Prostate gland (tissue), 2 donors: ENCODE data around the gene RPTOR. TPM values are rescaled to one million over a fixed set of nuclear protein-coding genes. Genes with fewer than 3 reads are reported as not detected.

Experiments used
- DNase-seq: peaks from one replicate; pipeline ENCODE4 v3.0.0-alpha.2; 2019; ENCODE audit warnings: low spot score
- H3K27ac ChIP-seq, 2 donors: fragments of 200-600 bp; sonication (generic); 2 replicates each; pipeline ENCODE4 v1.5.1; 2017 to 2019
- H3K27me3 ChIP-seq: fragments of 200-600 bp; sonication (generic); replicated peaks from 2 replicates; pipeline ENCODE4 v1.5.1; 2019; ENCODE audit not compliant: insufficient read depth
- H3K36me3 ChIP-seq, 2 donors: fragments of 200-600 bp; sonication (generic); 1 replicate in 1 of 2; 2 replicates in 1 of 2; pipeline versions ENCODE4 v1.5.1 to v1.8.1; 2017 to 2019
- H3K4me1 ChIP-seq: fragments of 200-600 bp; sonication (generic); replicated peaks from 2 replicates; pipeline ENCODE4 v1.5.1; 2019
- H3K4me3 ChIP-seq, 2 donors: fragments of 200-600 bp; sonication (generic); 2 replicates each; pipeline ENCODE4 v1.5.1; 2017 to 2019
- H3K9me3 ChIP-seq: fragments of 200-600 bp; sonication (generic); 2 replicates; pipeline ENCODE4 v1.5.1; 2017
- POLR2A ChIP-seq: fragments of 450-650 bp; IDR thresholded peaks from one replicate; pipeline ENCODE4 v1.6.1; 2016; ENCODE audit warnings: antibody characterized with exemption, mild to moderate bottlenecking
- POLR2AphosphoS5 ChIP-seq: sonication (generic); formaldehyde crosslinking; IDR thresholded peaks from one replicate; pipeline ENCODE4 v1.6.1; 2017; ENCODE audit warnings: antibody characterized with exemption
- WGBS: methylation state at CpG from one replicate; pipeline ENCODE4 v1.1.5; 2018; 5-methylcytosine and 5-hydroxymethylcytosine counted together
- intact Hi-C: fragments of 100-400 bp; cut with DNase I; formaldehyde crosslinking; loops from one replicate; pipeline ENCODE4 v1.14.2; 2022
- total RNA-seq, 2 donors: library from RNA; depleted of rRNA; stranded (reverse); fragments of >200 nt; gene quantifications; one replicate each; pipeline ENCODE4 v1.1.0, GENCODE V29; 2016
- TF ChIP-seq, protein P1 (sequence below), 4 experiments: fragments of 200-600 bp in 2 of 4; fragments of 450-650 bp in 2 of 4; sonication (generic) in 2 of 4; IDR thresholded peaks; 1 replicate in 3 of 4; 2 replicates in 1 of 4; pipeline ENCODE4 v1.5.1; 2016 to 2019; ENCODE audit warnings: antibody characterized with exemption in 4 of 4, mild to moderate bottlenecking in 2 of 4, moderate library complexity in 2 of 4

The RPTOR gene
- total RNA-seq, 2 donors from 2014 or later, result 30.3 to 62.5 TPM

DNA sequence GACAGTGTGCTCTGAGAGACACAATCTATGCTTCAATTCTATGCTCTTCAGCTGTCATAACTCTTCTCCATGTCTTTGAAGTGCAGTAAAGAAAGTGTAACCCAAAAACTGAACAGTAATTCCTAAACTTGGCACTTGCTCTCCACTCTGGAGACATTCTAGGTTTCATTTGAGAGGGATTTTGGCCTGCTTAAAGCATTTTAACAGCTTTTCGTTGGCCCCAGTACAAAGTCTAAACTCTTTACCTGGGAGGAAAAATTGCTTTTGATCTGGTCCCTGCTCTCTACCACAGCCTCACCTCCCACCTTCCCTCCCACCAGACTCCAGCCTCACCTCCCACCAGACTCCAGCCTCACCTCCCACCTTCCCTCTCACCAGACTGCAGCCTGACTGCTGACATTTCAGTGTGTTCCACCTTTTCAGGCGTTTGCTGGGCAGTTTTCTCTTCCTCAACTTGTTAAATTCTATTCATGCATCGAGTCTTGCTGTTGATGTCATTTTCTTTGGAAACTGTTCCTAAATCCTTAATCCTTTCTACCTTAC is 132.6 kb downstream of the RPTOR start:
- 33% methylated on average over 3 of the region's 3 CpGs for WGBS

DNA sequence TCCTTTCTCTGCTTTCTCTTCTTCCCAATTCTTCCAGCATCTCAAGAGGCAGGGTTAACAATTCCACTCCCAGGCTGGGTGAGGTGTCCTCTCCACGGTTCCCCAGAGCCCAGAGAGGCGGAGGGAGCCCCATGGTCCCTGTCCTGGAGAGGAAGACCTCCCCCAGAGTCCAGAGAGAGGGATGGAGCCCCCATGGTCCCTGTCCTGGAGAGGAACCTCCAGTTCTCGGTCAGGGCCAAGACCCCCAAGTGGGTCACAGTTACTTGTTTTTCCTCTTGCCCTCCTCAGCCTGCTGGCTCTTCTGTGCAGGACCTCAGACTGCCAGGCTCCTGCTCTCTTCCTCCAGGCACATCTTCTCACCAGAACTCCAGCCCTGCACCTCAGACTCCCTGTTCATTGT is 135.2 kb downstream of the RPTOR start:
- no peak overlapping the region for H3K4me3 ChIP-seq
- DNase-seq, result no peak
- intact Hi-C loops, result loop anchor here (5.0 kb wide), 1 partner anchor 107 kb away; no protein-coding TSS in a partner anchor
- 91% methylated on average over 3 of the region's 3 CpGs for WGBS
- H3K4me1 ChIP-seq, result no peaks in the 10 kb centered on the region
- H3K27me3 ChIP-seq, result no peaks in the 10 kb centered on the region
- no peak overlapping the region for H3K27ac ChIP-seq
- H3K36me3 ChIP-seq, result no peaks in the 10 kb centered on the region
- no peaks in the 10 kb centered on the region for H3K9me3 ChIP-seq
- TF ChIP-seq, protein P1, sequence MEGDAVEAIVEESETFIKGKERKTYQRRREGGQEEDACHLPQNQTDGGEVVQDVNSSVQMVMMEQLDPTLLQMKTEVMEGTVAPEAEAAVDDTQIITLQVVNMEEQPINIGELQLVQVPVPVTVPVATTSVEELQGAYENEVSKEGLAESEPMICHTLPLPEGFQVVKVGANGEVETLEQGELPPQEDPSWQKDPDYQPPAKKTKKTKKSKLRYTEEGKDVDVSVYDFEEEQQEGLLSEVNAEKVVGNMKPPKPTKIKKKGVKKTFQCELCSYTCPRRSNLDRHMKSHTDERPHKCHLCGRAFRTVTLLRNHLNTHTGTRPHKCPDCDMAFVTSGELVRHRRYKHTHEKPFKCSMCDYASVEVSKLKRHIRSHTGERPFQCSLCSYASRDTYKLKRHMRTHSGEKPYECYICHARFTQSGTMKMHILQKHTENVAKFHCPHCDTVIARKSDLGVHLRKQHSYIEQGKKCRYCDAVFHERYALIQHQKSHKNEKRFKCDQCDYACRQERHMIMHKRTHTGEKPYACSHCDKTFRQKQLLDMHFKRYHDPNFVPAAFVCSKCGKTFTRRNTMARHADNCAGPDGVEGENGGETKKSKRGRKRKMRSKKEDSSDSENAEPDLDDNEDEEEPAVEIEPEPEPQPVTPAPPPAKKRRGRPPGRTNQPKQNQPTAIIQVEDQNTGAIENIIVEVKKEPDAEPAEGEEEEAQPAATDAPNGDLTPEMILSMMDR (IDR thresholded peaks at IDR 0.05), result no peak
- TF ChIP-seq POLR2A (no peak), POLR2AphosphoS5 (no peak)

More for the DNA sequence above, 132.6 kb downstream of the RPTOR start:
- no peaks in the 10 kb centered on the region for H3K9me3 ChIP-seq
- H3K27ac ChIP-seq, result no peak overlapping the region
- TF ChIP-seq, protein P1 (IDR thresholded peaks at IDR 0.05), result no peak
- TF ChIP-seq POLR2AphosphoS5, result no peak
- TF ChIP-seq POLR2A, result no peak
- intact Hi-C loops, result loop anchor here (5.0 kb wide), 1 partner anchor 110 kb away; no protein-coding TSS in a partner anchor
- H3K4me1 ChIP-seq, result no peaks in the 10 kb centered on the region
- H3K36me3 ChIP-seq, result no peaks in the 10 kb centered on the region
- no peak for DNase-seq
- H3K27me3 ChIP-seq, result no peaks in the 10 kb centered on the region
- no peak overlapping the region for H3K4me3 ChIP-seq

DNA sequence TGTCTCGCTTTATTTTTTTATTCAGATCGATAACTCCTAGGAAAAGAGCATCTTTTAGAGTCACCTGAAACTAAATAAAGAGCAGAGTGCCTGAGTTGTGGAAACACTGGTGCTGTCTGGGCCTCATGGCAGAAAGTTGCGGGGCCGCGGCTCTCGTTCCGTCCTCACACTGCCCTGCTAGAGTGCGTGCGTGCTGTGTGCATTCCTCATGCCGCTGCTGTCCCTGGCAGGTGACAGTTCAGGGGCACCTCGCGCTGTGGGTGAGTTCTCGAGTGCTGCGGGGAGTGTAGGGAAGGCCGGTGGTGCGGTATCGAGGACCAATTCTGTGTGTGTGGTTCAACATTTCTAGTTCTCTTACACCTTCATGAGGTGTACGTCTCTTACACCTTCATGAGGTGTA is 136.6 kb downstream of the RPTOR start:
- no peaks in the 10 kb centered on the region for H3K36me3 ChIP-seq
- TF ChIP-seq POLR2AphosphoS5 (no peak), POLR2A (no peak)
- TF ChIP-seq, protein P1 (IDR thresholded peaks at IDR 0.05), result no peak
- 96% methylated on average over 18 of the region's 18 CpGs for WGBS
- no peaks in the 10 kb centered on the region for H3K4me1 ChIP-seq
- no peak overlapping the region for H3K27ac ChIP-seq
- H3K4me3 ChIP-seq, result no peak overlapping the region
- DNase-seq, result no peak
- H3K9me3 ChIP-seq, result no peaks in the 10 kb centered on the region
- H3K27me3 ChIP-seq, result no peaks in the 10 kb centered on the region
- intact Hi-C loops, result no loop called here

DNA sequence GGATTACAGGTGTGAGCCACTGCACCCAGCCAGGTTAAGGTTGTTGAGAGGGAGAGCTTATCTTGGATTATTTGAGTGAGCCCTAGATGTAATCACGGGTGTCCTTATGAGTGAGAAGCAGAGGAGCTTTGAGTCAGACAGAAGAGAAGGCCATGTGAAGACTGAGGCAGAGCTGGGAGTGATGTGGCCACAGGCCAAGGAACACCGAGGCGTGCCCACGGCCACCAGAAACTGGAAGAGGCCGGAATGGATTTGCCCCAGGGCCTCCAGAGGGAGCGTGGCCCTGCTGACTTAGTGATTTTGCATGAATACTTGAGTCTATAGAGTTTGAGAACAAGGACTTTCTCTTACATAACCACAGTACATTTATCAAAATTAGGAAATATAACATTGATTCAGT is 137.7 kb downstream of the RPTOR start:
- Histone ChIP-seq H3K4me1 (no peaks in the 10 kb centered on the region), H3K4me3 (no peak overlapping the region), H3K9me3 (no peaks in the 10 kb centered on the region), H3K36me3 (no peaks in the 10 kb centered on the region), H3K27me3 (no peaks in the 10 kb centered on the region), H3K27ac (no peak overlapping the region)
- 86% methylated on average over 6 of the region's 6 CpGs for WGBS
- DNase-seq, result no peak
- TF ChIP-seq, protein P1 (IDR thresholded peaks at IDR 0.05), result no peak
- intact Hi-C loops, result no loop called here

DNA sequence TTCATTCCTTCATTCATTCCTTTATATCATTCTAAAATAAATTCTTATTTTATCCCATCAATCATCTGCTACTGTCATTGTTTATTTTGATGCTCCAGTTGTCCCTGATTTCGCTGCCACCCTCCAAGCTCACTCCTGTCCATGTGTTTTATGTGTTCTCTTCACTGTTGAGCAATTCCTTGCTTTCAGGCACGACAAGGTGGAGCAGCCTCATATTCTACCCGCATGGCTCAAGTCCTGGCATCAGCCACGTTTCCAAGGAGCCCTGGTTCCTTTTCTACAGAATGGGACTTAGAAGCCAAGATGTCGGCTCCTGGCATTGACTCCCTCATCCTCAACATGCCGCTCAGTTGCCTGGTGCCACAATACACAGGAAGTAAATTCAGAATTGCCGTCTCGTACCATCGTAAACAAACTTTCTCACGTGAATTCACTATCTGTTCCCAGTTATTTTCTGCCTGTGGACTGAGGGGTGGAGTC is 139.0 kb downstream of the RPTOR start:
- Histone ChIP-seq H3K36me3 (no peaks in the 10 kb centered on the region), H3K9me3 (no peaks in the 10 kb centered on the region), H3K4me1 (no peaks in the 10 kb centered on the region), H3K4me3 (no peak overlapping the region), H3K27ac (no peak overlapping the region), H3K27me3 (no peaks in the 10 kb centered on the region)
- DNase-seq, result no peak
- WGBS, result 85% methylated on average over 10 of the region's 10 CpGs
- intact Hi-C loops, result no loop called here
- TF ChIP-seq POLR2AphosphoS5 (no peak), POLR2A (no peak)
- TF ChIP-seq, protein P1 (IDR thresholded peaks at IDR 0.05), result no peak
